MM.1S (cell line): ENCODE data around the gene CEP164.
A peak's percentile ranks its signal among the peaks of the same experiment; 100 is the strongest.

Experiments used
- DNase-seq: peaks from one replicate; pipeline ENCODE4 v3.0.0-alpha.2; 2015
- H2AFZ ChIP-seq: fragments of 300-600 bp; sonication (generic); 2 replicates; pipeline ENCODE4 v1.6.0; 2016; ENCODE audit warnings: antibody characterized with exemption, low read length
- H3F3A ChIP-seq: fragments of 300-600 bp; sonication (generic); 2 replicates; pipeline ENCODE4 v1.6.1; 2016; ENCODE audit warnings: mild to moderate bottlenecking, antibody characterized with exemption, low read length, moderate library complexity, mixed read lengths; ENCODE audit not compliant: insufficient read depth
- H3K27ac ChIP-seq: fragments of 300-600 bp; sonication (generic); 2 replicates; pipeline ENCODE4 v1.5.1; 2016; ENCODE audit warnings: mild to moderate bottlenecking, low read length
- H3K27me3 ChIP-seq: fragments of 300-600 bp; sonication (generic); replicated peaks from 2 replicates; pipeline ENCODE4 v1.6.0; 2016; ENCODE audit warnings: low read length; ENCODE audit not compliant: insufficient read depth
- H3K36me3 ChIP-seq: fragments of 300-600 bp; sonication (generic); replicated peaks from 2 replicates; pipeline ENCODE4 v1.6.1; 2016; ENCODE audit warnings: mild to moderate bottlenecking, low read length, mixed read lengths; ENCODE audit not compliant: insufficient read depth
- H3K4me1 ChIP-seq: fragments of 300-600 bp; sonication (generic); 2 replicates; pipeline ENCODE4 v1.6.1; 2016; ENCODE audit warnings: low read length, mixed read lengths
- H3K4me2 ChIP-seq: fragments of 300-600 bp; sonication (generic); 2 replicates; pipeline ENCODE4 v1.6.0; 2016; ENCODE audit warnings: low read depth, low read length
- H3K4me3 ChIP-seq: fragments of 300-600 bp; sonication (generic); 2 replicates; pipeline ENCODE4 v1.5.1; 2016; ENCODE audit warnings: low read length, mixed read lengths
- H3K79me2 ChIP-seq: fragments of 300-600 bp; sonication (generic); 2 replicates; pipeline ENCODE4 v1.6.1; 2016; ENCODE audit warnings: mixed run types, low read length, mixed read lengths
- H3K9ac ChIP-seq: fragments of 300-600 bp; sonication (generic); 2 replicates; pipeline ENCODE4 v1.6.1; 2016; ENCODE audit warnings: low read length, mixed read lengths
- H3K9me2 ChIP-seq: fragments of 300-600 bp; sonication (generic); replicated peaks from 2 replicates; pipeline ENCODE4 v1.6.1; 2016; ENCODE audit warnings: mild to moderate bottlenecking, low read length, mixed read lengths; ENCODE audit not compliant: insufficient read depth
- H3K9me3 ChIP-seq: fragments of 300-600 bp; sonication (generic); replicated peaks from 2 replicates; pipeline ENCODE4 v1.6.1; 2016; ENCODE audit warnings: mild to moderate bottlenecking, low read length, mixed read lengths; ENCODE audit not compliant: insufficient read depth
- H4K20me1 ChIP-seq: fragments of 300-600 bp; sonication (generic); 2 replicates; pipeline ENCODE4 v1.6.1; 2016; ENCODE audit warnings: mild to moderate bottlenecking, low read length, moderate library complexity, mixed read lengths; ENCODE audit not compliant: insufficient read depth
- EZH2 ChIP-seq: fragments of 300-600 bp; sonication (generic); optimal IDR thresholded peaks from 2 replicates; pipeline ENCODE3; 2017; ENCODE audit warnings: low read depth, mild to moderate bottlenecking, antibody characterized with exemption, low read length, mixed read lengths
- EZH2phosphoT487 ChIP-seq: fragments of 300-600 bp; sonication (generic); IDR thresholded peaks from 2 replicates; pipeline ENCODE4 v1.6.1; 2018; ENCODE audit warnings: antibody characterized with exemption, low read length
- TF ChIP-seq, protein P1 (sequence below): fragments of 300-600 bp; sonication (generic); IDR thresholded peaks from 2 replicates; pipeline ENCODE4 v1.5.1; 2016; ENCODE audit warnings: antibody characterized with exemption, low read length, mixed read lengths

The CEP164 gene

DNA sequence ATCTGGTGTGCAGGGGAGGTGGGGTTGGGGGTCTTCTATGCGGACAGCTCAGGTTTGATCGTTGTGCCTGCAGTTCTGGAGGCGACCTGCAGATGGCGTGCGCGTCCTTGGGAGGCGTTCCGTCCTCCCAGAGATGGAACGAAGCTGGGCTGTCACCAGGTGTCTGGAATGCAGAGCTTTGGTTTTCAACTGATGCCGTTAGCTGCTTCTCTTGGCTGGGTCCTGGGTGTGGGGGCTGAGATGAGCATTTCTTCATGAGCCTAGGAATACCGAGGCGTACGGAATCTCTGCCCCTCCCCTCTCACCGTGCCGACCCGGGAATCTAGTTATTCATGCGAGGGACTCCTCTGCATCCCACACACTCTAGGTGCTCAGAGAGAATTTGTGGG lies 98.6 kb downstream of the CEP164 start:
- H3K27me3 ChIP-seq = peaks cover 33% of the 10 kb centered on the region

DNA sequence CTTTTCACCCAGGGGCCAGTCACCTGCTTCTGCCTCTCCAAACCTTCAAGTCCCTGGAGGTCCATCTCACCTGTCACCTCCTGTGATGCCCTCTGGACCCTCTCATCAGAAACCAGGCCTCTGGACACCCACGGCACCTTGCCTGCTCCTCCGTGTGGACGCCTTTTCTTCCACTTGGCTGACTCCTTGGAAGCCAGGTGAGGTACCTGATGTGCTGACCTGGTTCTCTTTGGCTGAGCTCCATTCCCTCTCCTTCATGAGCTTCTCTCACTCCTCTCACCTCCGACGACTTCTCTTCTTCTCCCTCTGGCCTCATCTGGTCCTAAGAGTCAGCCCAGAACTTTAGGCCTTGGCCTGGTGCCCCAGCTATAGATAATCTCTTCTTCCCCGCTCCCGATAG lies 99.3 kb downstream of the CEP164 start:
- H3K36me3 ChIP-seq = no peaks in the 10 kb centered on the region
- H3K27me3 ChIP-seq = peaks cover 33% of the 10 kb centered on the region
- H3K27ac ChIP-seq = no peak overlapping the region
- H3K9me2 ChIP-seq = no peaks in the 10 kb centered on the region
- H3K4me3 ChIP-seq = no peak overlapping the region
- no peaks in the 10 kb centered on the region for H3K79me2 ChIP-seq
- no peak overlapping the region for H2AFZ ChIP-seq
- TF ChIP-seq, protein P1, sequence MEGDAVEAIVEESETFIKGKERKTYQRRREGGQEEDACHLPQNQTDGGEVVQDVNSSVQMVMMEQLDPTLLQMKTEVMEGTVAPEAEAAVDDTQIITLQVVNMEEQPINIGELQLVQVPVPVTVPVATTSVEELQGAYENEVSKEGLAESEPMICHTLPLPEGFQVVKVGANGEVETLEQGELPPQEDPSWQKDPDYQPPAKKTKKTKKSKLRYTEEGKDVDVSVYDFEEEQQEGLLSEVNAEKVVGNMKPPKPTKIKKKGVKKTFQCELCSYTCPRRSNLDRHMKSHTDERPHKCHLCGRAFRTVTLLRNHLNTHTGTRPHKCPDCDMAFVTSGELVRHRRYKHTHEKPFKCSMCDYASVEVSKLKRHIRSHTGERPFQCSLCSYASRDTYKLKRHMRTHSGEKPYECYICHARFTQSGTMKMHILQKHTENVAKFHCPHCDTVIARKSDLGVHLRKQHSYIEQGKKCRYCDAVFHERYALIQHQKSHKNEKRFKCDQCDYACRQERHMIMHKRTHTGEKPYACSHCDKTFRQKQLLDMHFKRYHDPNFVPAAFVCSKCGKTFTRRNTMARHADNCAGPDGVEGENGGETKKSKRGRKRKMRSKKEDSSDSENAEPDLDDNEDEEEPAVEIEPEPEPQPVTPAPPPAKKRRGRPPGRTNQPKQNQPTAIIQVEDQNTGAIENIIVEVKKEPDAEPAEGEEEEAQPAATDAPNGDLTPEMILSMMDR = no peak
- TF ChIP-seq EZH2 (no peak), EZH2phosphoT487 (no peak)
- no peak overlapping the region for H3K4me2 ChIP-seq
- H4K20me1 ChIP-seq = no peaks in the 10 kb centered on the region
- no peaks in the 10 kb centered on the region for H3F3A ChIP-seq
- DNase-seq = no peak
- H3K9ac ChIP-seq = no peak overlapping the region
- H3K4me1 ChIP-seq = no peaks in the 10 kb centered on the region
- no peaks in the 10 kb centered on the region for H3K9me3 ChIP-seq

More for the DNA sequence above, 98.6 kb downstream of the CEP164 start:
- Histone ChIP-seq H3K36me3 (no peaks in the 10 kb centered on the region), H3K9me2 (no peaks in the 10 kb centered on the region), H3K4me2 (no peak overlapping the region; the same call in 1 of the 2 replicates), H2AFZ (no peak overlapping the region), H3K79me2 (no peaks in the 10 kb centered on the region), H3K9me3 (no peaks in the 10 kb centered on the region), H3F3A (no peaks in the 10 kb centered on the region), H4K20me1 (no peaks in the 10 kb centered on the region), H3K9ac (no peak overlapping the region), H3K27ac (no peak overlapping the region), H3K4me1 (no peaks in the 10 kb centered on the region), H3K4me3 (no peak overlapping the region)
- DNase-seq = peak; percentile 56
- TF ChIP-seq, protein P1 = peak; percentile 99
- no peak for TF ChIP-seq EZH2phosphoT487

DNA sequence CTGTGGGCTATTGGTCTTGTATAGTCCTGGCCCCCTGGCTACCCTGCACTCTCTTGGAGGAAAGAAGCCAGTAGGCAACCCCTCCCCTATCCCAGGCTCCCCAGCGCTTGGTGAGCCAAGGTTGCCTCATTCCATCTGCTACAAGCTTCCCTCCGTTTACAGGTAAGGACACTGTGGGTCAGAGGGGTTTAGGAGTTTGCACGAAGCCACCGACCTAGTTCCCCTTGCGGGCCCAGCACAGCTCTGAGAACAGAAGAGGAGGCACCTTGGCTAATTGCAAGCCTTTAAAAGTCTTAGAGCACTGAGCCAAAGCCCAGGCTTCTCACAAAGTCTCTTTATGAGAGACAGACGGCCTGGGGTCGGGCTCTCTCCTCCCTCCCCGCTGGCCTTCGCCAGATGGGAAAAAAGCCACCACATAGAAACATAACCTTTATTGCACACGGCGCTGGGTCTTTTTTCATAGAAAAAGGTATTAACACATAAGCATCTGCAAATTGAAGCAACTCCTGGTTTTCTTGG lies 99.8 kb downstream of the CEP164 start:
- H4K20me1 ChIP-seq = no peaks in the 10 kb centered on the region
- H3K79me2 ChIP-seq = no peaks in the 10 kb centered on the region
- peaks cover 37% of the 10 kb centered on the region for H3K27me3 ChIP-seq
- H3K4me2 ChIP-seq = no peak overlapping the region
- no peak overlapping the region for H3K4me3 ChIP-seq
- H3K4me1 ChIP-seq = no peaks in the 10 kb centered on the region
- H3K9me3 ChIP-seq = no peaks in the 10 kb centered on the region
- TF ChIP-seq EZH2 (no peak), EZH2phosphoT487 (no peak)
- TF ChIP-seq, protein P1 = no peak
- H3K9me2 ChIP-seq = no peaks in the 10 kb centered on the region
- H2AFZ ChIP-seq = no peak overlapping the region
- no peaks in the 10 kb centered on the region for H3K36me3 ChIP-seq
- DNase-seq = no peak
- H3F3A ChIP-seq = no peaks in the 10 kb centered on the region
- H3K27ac ChIP-seq = no peak overlapping the region
- H3K9ac ChIP-seq = no peak overlapping the region
